Measurements from ENCODE around the gene SNAPC4. TPM values are rescaled to one million over a fixed set of nuclear protein-coding genes. Genes with fewer than 3 reads are reported as not detected.

SNAPC4 gene
- total RNA-seq, 1 experiment from 2014 or later, result 29.7 TPM

- no peaks in the 10 kb centered on the region for H4K20me1 ChIP-seq (ENCODE audit: control insufficient read depth, insufficient read depth, insufficient read length)
- H2AK5ac ChIP-seq (ENCODE audit: insufficient read length, low read length), result no peak overlapping the region
- no peaks in the 10 kb centered on the region for H3K4me1 ChIP-seq (ENCODE audit: insufficient read depth, low read length)
- no peak overlapping the region for H3K27ac Mint-ChIP-seq
- no peak overlapping the region for H3K18ac ChIP-seq (ENCODE audit: insufficient read length, low read depth, low read length)
- no peak overlapping the region for H3K14ac ChIP-seq (ENCODE audit: insufficient read depth, low read length)
- peaks cover 7% of the 10 kb centered on the region for H3K23me2 ChIP-seq (ENCODE audit: insufficient read length, low read depth, low read length, poor library complexity, severe bottlenecking)
- H2BK120ac ChIP-seq (ENCODE audit: low read depth, low read length, poor library complexity, severe bottlenecking), result no peak overlapping the region
- H4K8ac ChIP-seq (replicated peaks; ENCODE audit: insufficient read length, low read depth, low read length), result no peak overlapping the region
- H3K23ac ChIP-seq (ENCODE audit: insufficient read length, low read depth, low read length), result no peak overlapping the region
- no peak overlapping the region for H2AFZ ChIP-seq (ENCODE audit: low read length)
- peaks cover 14 to 17% of the 10 kb centered on the region in 2 experiments for H3K4me1 Mint-ChIP-seq
- H4K91ac ChIP-seq (ENCODE audit: insufficient read length, low read depth, low read length), result no peak overlapping the region
- H3K56ac ChIP-seq (ENCODE audit: insufficient read length, low read depth, low read length), result no peak overlapping the region
- H3K79me2 ChIP-seq (ENCODE audit: insufficient read depth, low read length), result peaks cover 2% of the 10 kb centered on the region; the same call in 1 of the 2 replicates
- no peak overlapping the region for H2BK15ac ChIP-seq (ENCODE audit: low read depth, low read length)
- no peak for TF ChIP-seq CTCF (conservative IDR thresholded peaks at IDR 0.05)
- no peak overlapping the region for H3K4me3 Mint-ChIP-seq
- no peak overlapping the region for H2BK20ac ChIP-seq (ENCODE audit: low read depth, low read length, poor library complexity, severe bottlenecking)
- H3K79me1 ChIP-seq (ENCODE audit: insufficient read depth, low read depth, low read length, poor library complexity, severe bottlenecking), result peaks cover 7% of the 10 kb centered on the region
- H3K9me3 ChIP-seq (ENCODE audit: control insufficient read depth, low read depth, low read length), result no peaks in the 10 kb centered on the region
- H3K9ac ChIP-seq (ENCODE audit: extremely low read depth, insufficient read length, low read length), result no peak overlapping the region
- H4K5ac ChIP-seq (ENCODE audit: insufficient read length, low read depth, low read length), result no peak overlapping the region
- H2BK12ac ChIP-seq (ENCODE audit: insufficient read length, low read depth, low read length), result no peak overlapping the region
- no peak overlapping the region for H3K27ac ChIP-seq (ENCODE audit: insufficient read length, low read depth, low read length)
- H3K4ac ChIP-seq (ENCODE audit: low read depth, low read length), result no peak overlapping the region
- DNase-seq, result no peak
- no peaks in the 10 kb centered on the region; the same call in 1 of the 2 replicates for H3K27me3 Mint-ChIP-seq (ENCODE audit: low read depth)
- H3T11ph ChIP-seq (ENCODE audit: low read length), result no peak overlapping the region
- no peaks in the 10 kb centered on the region for H3K9me3 Mint-ChIP-seq
- H3K36me3 Mint-ChIP-seq (ENCODE audit: insufficient read depth in 1 of 3, low read depth in 3 of 3), result peaks cover 36 to 69% (median 63%) of the 10 kb centered on the region in 3 experiments
- no peaks in the 10 kb centered on the region for H3K27me3 ChIP-seq (ENCODE audit: insufficient read depth, low read length)
- no CpG with 5 or more reads among the region's 7 CpGs for WGBS (ENCODE audit: extremely low coverage, insufficient read length, low lambda C conversion rate)
- H3K4me2 ChIP-seq (ENCODE audit: insufficient read depth, insufficient read length, low read length), result no peak overlapping the region
- no peak overlapping the region for H2BK5ac ChIP-seq (ENCODE audit: insufficient read length, low read length)
Measured at GRCh38 chr9:136405481-136405880, 5.5 kb upstream of the SNAPC4 start.
